Prostate gland (tissue), 2 donors: Measurements from ENCODE around the gene PPFIA2.

Experiments
- CTCF ChIP-seq, 4 experiments: fragments of 200-600 bp in 2 of 4; fragments of 450-650 bp in 2 of 4; sonication (generic) in 2 of 4; IDR thresholded peaks; 1 replicate in 3 of 4; 2 replicates in 1 of 4; pipeline ENCODE4 v1.5.1; 2016 to 2019; ENCODE audit warnings: antibody characterized with exemption in 4 of 4, mild to moderate bottlenecking in 2 of 4, moderate library complexity in 2 of 4
- POLR2A ChIP-seq: fragments of 450-650 bp; IDR thresholded peaks from one replicate; pipeline ENCODE4 v1.6.1; 2016; ENCODE audit warnings: antibody characterized with exemption, mild to moderate bottlenecking

GRCh38 chr12:81222846-81223592 lies 536.1 kb downstream of the PPFIA2 start:
- TF ChIP-seq CTCF (IDR thresholded peaks at IDR 0.05) (no peak), POLR2A (no peak)
